Upper lobe of left lung (tissue), 6 donors: Measurements from ENCODE around the gene COL23A1. TPM values are rescaled to one million over a fixed set of nuclear protein-coding genes. Genes with fewer than 3 reads are reported as not detected.

Source experiments
- ATAC-seq, 2 donors: fragments of 200-7000 bp; cut with Tn5 transposase; one replicate each; pipeline ENCODE4 v1.9.1; 2022; ENCODE audit warnings: mild to moderate bottlenecking in 2 of 2, moderate library complexity in 2 of 2; ENCODE audit not compliant: low FRiP score in 2 of 2
- DNase-seq, 2 donors: peaks; one replicate each; pipeline ENCODE4 v3.0.0-alpha.2; 2019 to 2020
- H3K27ac ChIP-seq, 4 donors: fragments of 200-600 bp; sonication (generic); one replicate each; pipeline ENCODE4 v1.5.1; 2016 to 2019
- H3K27me3 ChIP-seq, 4 donors: fragments of 200-600 bp; sonication (generic); one replicate each; pipeline ENCODE4 v1.5.1; 2017 to 2019
- H3K36me3 ChIP-seq, 4 donors: fragments of 200-600 bp; sonication (generic); one replicate each; pipeline ENCODE4 v1.5.1; 2016 to 2019
- H3K4me1 ChIP-seq, 4 donors: fragments of 200-600 bp; sonication (generic); one replicate each; pipeline ENCODE4 v1.5.1; 2018 to 2019
- H3K4me3 ChIP-seq, 4 donors: fragments of 200-600 bp; sonication (generic); one replicate each; pipeline ENCODE4 v1.5.1; 2017 to 2019; ENCODE audit warnings: mild to moderate bottlenecking in 2 of 4, moderate library complexity in 1 of 4
- H3K9me3 ChIP-seq, 4 donors: fragments of 200-600 bp; sonication (generic); one replicate each; pipeline ENCODE4 v1.5.1; 2018 to 2019
- EP300 ChIP-seq, 4 donors: sonication (generic); formaldehyde crosslinking; IDR thresholded peaks; one replicate each; pipeline ENCODE4 v1.5.1; 2017; ENCODE audit warnings: antibody characterized with exemption in 4 of 4, control low read depth in 2 of 4
- POLR2A ChIP-seq, 4 donors: fragments of 450-650 bp; IDR thresholded peaks; one replicate each; pipeline ENCODE4 v1.5.1; 2016 to 2017; ENCODE audit warnings: antibody characterized with exemption in 4 of 4, mild to moderate bottlenecking in 2 of 4
- POLR2AphosphoS5 ChIP-seq, 2 donors: sonication (generic); formaldehyde crosslinking; IDR thresholded peaks; one replicate each; pipeline ENCODE4 v1.5.1; 2017; ENCODE audit warnings: antibody characterized with exemption in 2 of 2
- WGBS, 2 donors: methylation state at CpG; one replicate each; pipeline ENCODE4 v1.1.5; 2017 to 2018; 5-methylcytosine and 5-hydroxymethylcytosine counted together
- total RNA-seq, 6 donors: library from RNA; depleted of rRNA in 4 of 6; stranded (reverse); fragments of >200 nt in 4 of 6; gene quantifications; one replicate each; pipeline versions ENCODE4 v1.1.0 to v1.2.1, GENCODE V29; 2016 to 2021
- TF ChIP-seq, protein P1 (sequence below), 6 experiments: fragments of 450-650 bp in 4 of 6; fragments of 200-600 bp in 2 of 6; sonication (generic) in 2 of 6; IDR thresholded peaks; one replicate each; pipeline ENCODE4 v1.5.1; 2016 to 2019; ENCODE audit warnings: antibody characterized with exemption in 6 of 6
- donor health status: DM: no; HTN: no; CAD: no; lungs with moderate emphysema.
- donor health status: DM: no; HTN: yes; CAD: no; lungs with severe emphysema.

The COL23A1 gene
- total RNA-seq, 6 donors from 2014 or later, result 0.61 to 3.1 (median 1.5) TPM

DNA sequence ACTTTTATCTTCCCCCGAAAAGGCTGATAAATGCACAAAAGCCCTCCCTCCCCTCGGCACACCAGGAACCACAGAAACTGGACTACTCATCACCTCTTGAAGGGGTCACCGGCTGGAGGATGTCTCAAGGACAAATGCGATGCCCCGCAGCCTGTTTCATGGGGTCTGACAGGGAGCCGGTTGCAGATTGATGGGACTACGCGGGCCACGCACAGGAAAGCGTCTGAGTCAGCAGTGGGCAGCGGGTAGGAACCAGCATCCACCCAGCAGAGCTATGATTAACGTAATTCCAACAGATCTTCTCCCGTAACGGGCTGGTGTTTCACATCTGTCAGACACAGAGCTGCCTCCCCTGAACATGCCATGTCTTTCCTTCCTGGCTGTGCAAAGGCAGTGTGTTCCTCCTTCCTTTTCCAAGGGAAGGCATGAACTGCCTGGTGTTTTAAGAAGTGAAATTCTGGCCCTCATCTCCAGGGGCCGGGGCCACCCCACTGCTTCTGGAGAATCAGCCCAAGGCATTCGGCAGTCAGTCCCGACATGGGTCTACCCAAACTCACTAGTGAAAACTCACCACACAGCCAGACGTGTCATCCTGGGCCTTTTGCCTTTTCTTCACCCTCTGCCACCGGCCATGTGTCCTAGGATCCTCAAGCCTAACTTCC is 213.1 kb downstream of the COL23A1 start:
- Histone ChIP-seq H3K4me1 (no peaks in the 10 kb centered on the region), H3K9me3 (no peaks in the 10 kb centered on the region), H3K27me3 (no peaks in the 10 kb centered on the region), H3K27ac (no peak overlapping the region), H3K4me3 (no peak overlapping the region), H3K36me3 (no peaks in the 10 kb centered on the region)
- ATAC-seq (no peak), DNase-seq (no peak)
- WGBS, 2 donors, result 59 to 68% methylated on average over 14 to 19 of the region's 19 CpGs
- TF ChIP-seq EP300 (IDR thresholded peaks at IDR 0.05) (no peak), POLR2A (IDR thresholded peaks at IDR 0.05) (no peak), POLR2AphosphoS5 (IDR thresholded peaks at IDR 0.05) (no peak)
- TF ChIP-seq, protein P1, sequence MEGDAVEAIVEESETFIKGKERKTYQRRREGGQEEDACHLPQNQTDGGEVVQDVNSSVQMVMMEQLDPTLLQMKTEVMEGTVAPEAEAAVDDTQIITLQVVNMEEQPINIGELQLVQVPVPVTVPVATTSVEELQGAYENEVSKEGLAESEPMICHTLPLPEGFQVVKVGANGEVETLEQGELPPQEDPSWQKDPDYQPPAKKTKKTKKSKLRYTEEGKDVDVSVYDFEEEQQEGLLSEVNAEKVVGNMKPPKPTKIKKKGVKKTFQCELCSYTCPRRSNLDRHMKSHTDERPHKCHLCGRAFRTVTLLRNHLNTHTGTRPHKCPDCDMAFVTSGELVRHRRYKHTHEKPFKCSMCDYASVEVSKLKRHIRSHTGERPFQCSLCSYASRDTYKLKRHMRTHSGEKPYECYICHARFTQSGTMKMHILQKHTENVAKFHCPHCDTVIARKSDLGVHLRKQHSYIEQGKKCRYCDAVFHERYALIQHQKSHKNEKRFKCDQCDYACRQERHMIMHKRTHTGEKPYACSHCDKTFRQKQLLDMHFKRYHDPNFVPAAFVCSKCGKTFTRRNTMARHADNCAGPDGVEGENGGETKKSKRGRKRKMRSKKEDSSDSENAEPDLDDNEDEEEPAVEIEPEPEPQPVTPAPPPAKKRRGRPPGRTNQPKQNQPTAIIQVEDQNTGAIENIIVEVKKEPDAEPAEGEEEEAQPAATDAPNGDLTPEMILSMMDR (IDR thresholded peaks at IDR 0.05), result no peak

DNA sequence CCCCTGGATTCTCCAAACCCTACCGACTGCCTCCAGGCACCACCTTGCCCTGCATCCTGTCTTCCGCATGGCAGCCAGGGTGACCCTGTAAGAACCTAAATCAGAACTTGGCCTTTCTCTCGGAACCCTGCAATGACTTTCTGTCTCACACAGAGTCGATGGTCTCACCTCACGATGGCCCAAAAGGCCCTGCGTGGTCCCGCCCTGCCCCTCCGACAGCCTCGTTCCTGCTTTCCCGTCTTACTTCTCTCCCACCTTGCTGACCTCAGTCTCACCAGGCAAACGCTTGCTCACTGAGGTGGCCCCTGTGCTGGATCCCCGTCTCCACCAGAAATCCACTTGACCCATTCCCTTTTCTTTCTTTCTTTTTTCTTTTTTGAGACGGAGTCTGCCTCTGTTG is 214.8 kb downstream of the COL23A1 start:
- TF ChIP-seq POLR2A (IDR thresholded peaks at IDR 0.05) (no peak), POLR2AphosphoS5 (IDR thresholded peaks at IDR 0.05) (no peak), EP300 (IDR thresholded peaks at IDR 0.05) (no peak)
- TF ChIP-seq, protein P1 (IDR thresholded peaks at IDR 0.05), result no peak
- H3K4me3 ChIP-seq, result no peak overlapping the region
- peaks cover 0 to 4% (median 0%) of the 10 kb centered on the region in 4 donors for H3K4me1 ChIP-seq

DNA sequence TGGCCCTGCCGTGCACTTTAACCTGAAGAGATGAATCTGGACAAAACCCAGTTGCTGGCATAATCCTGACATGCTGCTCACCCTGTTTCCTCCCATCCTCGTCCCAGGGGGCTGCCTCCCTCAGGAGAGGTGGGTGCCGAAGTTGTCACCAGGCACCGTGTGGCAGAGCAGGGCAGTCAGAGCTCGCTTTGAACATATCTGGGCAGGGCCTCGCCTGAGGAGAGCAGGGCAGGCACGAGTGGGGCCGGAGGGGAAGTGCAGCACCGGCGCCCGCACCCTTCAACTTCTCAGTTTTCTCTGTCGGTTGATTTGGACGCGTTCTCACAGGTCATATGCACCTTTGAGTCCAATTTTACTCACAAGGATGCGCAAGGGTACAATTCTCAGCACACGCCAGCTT is 216.5 kb downstream of the COL23A1 start:
- Histone ChIP-seq H3K36me3 (no peaks in the 10 kb centered on the region), H3K9me3 (peaks cover 0 to 6% (median 0%) of the 10 kb centered on the region in 4 donors), H3K27ac (no peak overlapping the region), H3K4me3 (no peak overlapping the region), H3K4me1 (peaks cover 0 to 4% (median 0%) of the 10 kb centered on the region in 4 donors), H3K27me3 (no peaks in the 10 kb centered on the region)
- WGBS, 2 donors, result 70 to 85% methylated on average over 12 to 16 of the region's 16 CpGs
- TF ChIP-seq, protein P1 (IDR thresholded peaks at IDR 0.05), result no peak
- TF ChIP-seq POLR2AphosphoS5 (IDR thresholded peaks at IDR 0.05) (no peak), POLR2A (IDR thresholded peaks at IDR 0.05) (no peak), EP300 (IDR thresholded peaks at IDR 0.05) (no peak)
- DNase-seq (peak in 1 of 2 donors; percentile 50), ATAC-seq (no peak)

More for the DNA sequence above, 214.8 kb downstream of the COL23A1 start:
- WGBS, 2 donors, result 87 to 93% methylated on average over 13 of the region's 13 CpGs
- H3K36me3 ChIP-seq, result no peaks in the 10 kb centered on the region
- no peaks in the 10 kb centered on the region for H3K9me3 ChIP-seq
- H3K27ac ChIP-seq, result no peak overlapping the region
- no peak for ATAC-seq
- no peaks in the 10 kb centered on the region for H3K27me3 ChIP-seq
- DNase-seq, result no peak

DNA sequence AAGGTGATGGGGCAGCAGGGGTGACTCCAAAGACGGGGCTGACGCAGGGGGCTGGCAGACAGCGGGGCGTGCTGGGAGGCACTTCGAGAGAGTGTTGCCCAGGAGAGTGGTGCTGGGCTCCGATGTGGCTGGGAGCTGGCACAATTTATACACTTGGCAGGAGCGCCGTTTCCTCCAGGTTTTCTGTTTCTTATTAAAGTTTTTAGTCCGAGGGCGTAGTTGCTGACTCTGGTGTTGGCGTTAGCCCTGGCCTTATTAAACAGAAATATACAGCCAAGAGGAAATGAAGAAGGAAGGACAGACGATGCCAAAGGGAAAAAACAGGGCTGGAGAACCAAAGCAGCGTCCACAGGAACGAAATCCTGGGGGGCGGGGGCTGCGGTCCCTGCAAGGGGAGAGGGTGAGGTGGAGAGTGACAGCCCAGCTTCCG is 218.0 kb downstream of the COL23A1 start:
- peak overlapping the region in 2 of 4 donors; percentile 29 to 34 for H3K27ac ChIP-seq
- TF ChIP-seq POLR2A (IDR thresholded peaks at IDR 0.05), result no peak
- TF ChIP-seq EP300 (IDR thresholded peaks at IDR 0.05), result no peak
- no peak for TF ChIP-seq POLR2AphosphoS5 (IDR thresholded peaks at IDR 0.05)
- TF ChIP-seq, protein P1 (IDR thresholded peaks at IDR 0.05), result no peak
- 25 to 50% methylated on average over 17 of the region's 17 CpGs for WGBS, 2 donors
- DNase-seq (no peak), ATAC-seq (peak in 1 of 2 donors; percentile 46)
- H3K9me3 ChIP-seq, result peaks cover 0 to 6% (median 0%) of the 10 kb centered on the region in 4 donors
- H3K4me3 ChIP-seq, result no peak overlapping the region
- no peaks in the 10 kb centered on the region for H3K27me3 ChIP-seq
- H3K4me1 ChIP-seq, result peaks cover 0 to 4% (median 0%) of the 10 kb centered on the region in 4 donors
- H3K36me3 ChIP-seq, result no peaks in the 10 kb centered on the region
